Caco-2 (cell line): Measurements from ENCODE around the gene FXN. TPM values are rescaled to one million over a fixed set of nuclear protein-coding genes. Genes with fewer than 3 reads are reported as not detected.

Source experiments
- BruUV-seq: library from RNA; stranded (reverse); fragments of 400-500 nt; replicated peaks from 2 replicates; lab custom pipeline; 2021; lab: Mats Ljungman, UMichigan
- CTCF ChIA-PET: fragments of 300-600 bp; sonication (Branson Sonifier 250); formaldehyde crosslinking; loops from one replicate; lab custom pipeline; 2022; ENCODE audit warnings: antibody characterized with exemption; lab: Charles Lee
- POLR2A ChIA-PET: fragments of 300-600 bp; sonication (Branson Sonifier 250); formaldehyde crosslinking; loops from one replicate; lab custom pipeline; 2022; ENCODE audit warnings: antibody characterized with exemption; lab: Charles Lee
- DNase-seq, 2 experiments: peaks; one replicate each; pipeline versions ENCODE4 v3.0.0 to v3.0.0-alpha.2; 2020 to 2022
- H3K27me3 ChIP-seq: replicated peaks from 2 replicates; pipeline ENCODE4 v1.6.0; 2011; ENCODE audit warnings: low read length; ENCODE audit not compliant: control insufficient read depth, insufficient read depth
- H3K36me3 ChIP-seq: 2 replicates; pipeline ENCODE4 v1.5.1; 2011; ENCODE audit warnings: low read length; ENCODE audit not compliant: control insufficient read depth, insufficient read depth
- H3K4me1 ChIP-seq: fragments of 250-450 bp; sonication (Bioruptor Pico); 2 replicates; pipeline ENCODE4 v1.5.1; 2020; ENCODE audit warnings: mild to moderate bottlenecking
- H3K4me3 ChIP-seq: 2 replicates; pipeline ENCODE4 v1.5.1; 2011; ENCODE audit warnings: low read depth, mild to moderate bottlenecking, control low read depth, low read length
- H3K9me3 ChIP-seq: fragments of 250-450 bp; sonication (Bioruptor Pico); 2 replicates; pipeline ENCODE4 v1.5.1; 2020; ENCODE audit warnings: mild to moderate bottlenecking, moderate library complexity
- H3K27ac Mint-ChIP-seq: one replicate; pipeline ENCODE4 v1.8.0; 2022; ENCODE audit warnings: mixed read lengths; ENCODE audit not compliant: unreplicated experiment
- H3K27me3 Mint-ChIP-seq: one replicate; pipeline ENCODE4 v1.8.0; 2022; ENCODE audit warnings: mixed read lengths; ENCODE audit not compliant: insufficient read depth, unreplicated experiment
- H3K36me3 Mint-ChIP-seq: one replicate; pipeline ENCODE4 v1.8.0; 2022; ENCODE audit warnings: mild to moderate bottlenecking, mixed read lengths; ENCODE audit not compliant: insufficient read depth, unreplicated experiment
- H3K4me1 Mint-ChIP-seq: one replicate; pipeline ENCODE4 v1.8.0; 2022; ENCODE audit warnings: low read depth, mixed read lengths; ENCODE audit not compliant: unreplicated experiment
- H3K4me3 Mint-ChIP-seq: one replicate; pipeline ENCODE4 v1.8.0; 2022; ENCODE audit warnings: mild to moderate bottlenecking, moderate library complexity, mixed read lengths; ENCODE audit not compliant: unreplicated experiment
- H3K9me3 Mint-ChIP-seq: one replicate; pipeline ENCODE4 v1.8.0; 2022; ENCODE audit warnings: mixed read lengths; ENCODE audit not compliant: unreplicated experiment
- CTCF ChIP-seq, 2 experiments: fragments of 200-600 bp in 1 of 2; IDR thresholded peaks; 1 replicate in 1 of 2; 2 replicates in 1 of 2; pipeline versions ENCODE4 v1.5.1 to v1.8.0; 2011 to 2022; ENCODE audit warnings: antibody characterized with exemption in 1 of 2, control low read depth in 1 of 2, inconsistent platforms in 1 of 2, low read depth in 1 of 2, low read length in 1 of 2, mild to moderate bottlenecking in 1 of 2, moderate library complexity in 1 of 2; ENCODE audit not compliant: insufficient read depth in 1 of 2, severe bottlenecking in 1 of 2, unreplicated experiment in 1 of 2
- intact Hi-C: fragments of 100-400 bp; cut with micrococcal nuclease; formaldehyde crosslinking; loops from one replicate; pipeline ENCODE4 v1.10.0; 2022; ENCODE audit not compliant: unreplicated experiment
- total RNA-seq: library from RNA; stranded (reverse); gene quantifications from 2 replicates; pipeline ENCODE4 v1.2.3, GENCODE V29; 2022

Gene FXN
- total RNA-seq, 1 experiment from 2014 or later = 8.6 TPM

- Histone ChIP-seq H3K4me3 (no peak overlapping the region), H3K36me3 (no peaks in the 10 kb centered on the region), H3K4me1 (no peaks in the 10 kb centered on the region), H3K9me3 (no peaks in the 10 kb centered on the region), H3K27me3 (no peaks in the 10 kb centered on the region)
- TF ChIP-seq CTCF (IDR thresholded peaks at IDR 0.05; ENCODE audit: insufficient read depth in 1 of 2, low read depth in 1 of 2, low read length in 1 of 2, severe bottlenecking in 1 of 2, unreplicated experiment in 1 of 2) = no peak
- no TSS peak for BruUV-seq
- intact Hi-C loops = no loop called here
- Mint-ChIP-seq H3K27me3 (no peaks in the 10 kb centered on the region), H3K36me3 (no peaks in the 10 kb centered on the region), H3K27ac (no peak overlapping the region), H3K4me1 (no peaks in the 10 kb centered on the region), H3K4me3 (no peak overlapping the region), H3K9me3 (no peaks in the 10 kb centered on the region)
- no peak for DNase-seq
- POLR2A ChIA-PET = no interaction called here
- CTCF ChIA-PET = no interaction called here
Measured at GRCh38 chr9:69089491-69089890, 53.9 kb downstream of the FXN start.

GRCh38 chr9:69090140-69090750, 54.7 kb downstream of the FXN start:
- Mint-ChIP-seq H3K4me1 (no peaks in the 10 kb centered on the region), H3K27ac (no peak overlapping the region), H3K9me3 (no peaks in the 10 kb centered on the region), H3K4me3 (no peak overlapping the region), H3K27me3 (no peaks in the 10 kb centered on the region), H3K36me3 (no peaks in the 10 kb centered on the region)
- no peak for DNase-seq
- Histone ChIP-seq H3K9me3 (no peaks in the 10 kb centered on the region), H3K27me3 (no peaks in the 10 kb centered on the region), H3K36me3 (no peaks in the 10 kb centered on the region), H3K4me1 (no peaks in the 10 kb centered on the region), H3K4me3 (no peak overlapping the region)
- POLR2A ChIA-PET = no interaction called here
- CTCF ChIA-PET = no interaction called here
- BruUV-seq = no TSS peak
- intact Hi-C loops = no loop called here
- TF ChIP-seq CTCF (IDR thresholded peaks at IDR 0.05; ENCODE audit: insufficient read depth in 1 of 2, low read depth in 1 of 2, low read length in 1 of 2, severe bottlenecking in 1 of 2, unreplicated experiment in 1 of 2) = no peak

- intact Hi-C loops = no loop called here
- Mint-ChIP-seq H3K4me1 (no peaks in the 10 kb centered on the region), H3K27me3 (no peaks in the 10 kb centered on the region), H3K4me3 (no peak overlapping the region), H3K27ac (no peak overlapping the region), H3K9me3 (no peaks in the 10 kb centered on the region), H3K36me3 (no peaks in the 10 kb centered on the region)
- Histone ChIP-seq H3K4me1 (no peaks in the 10 kb centered on the region), H3K27me3 (no peaks in the 10 kb centered on the region), H3K4me3 (no peak overlapping the region), H3K36me3 (no peaks in the 10 kb centered on the region), H3K9me3 (no peaks in the 10 kb centered on the region)
- DNase-seq = no peak
- TF ChIP-seq CTCF (IDR thresholded peaks at IDR 0.05; ENCODE audit: insufficient read depth in 1 of 2, low read depth in 1 of 2, low read length in 1 of 2, severe bottlenecking in 1 of 2, unreplicated experiment in 1 of 2) = no peak
- no TSS peak for BruUV-seq
- ChIA-PET CTCF (no interaction called here), POLR2A (no interaction called here)
Measured at GRCh38 chr9:69090946-69091345, 55.4 kb downstream of the FXN start.
